Left cardiac atrium (tissue), 4 donors: Measurements from ENCODE around the gene PRR14. TPM values are rescaled to one million over a fixed set of nuclear protein-coding genes. Genes with fewer than 3 reads are reported as not detected.
"Not testable (repeated sequence)": the region's sequence is repeated elsewhere in the genome, so short reads cannot be mapped to it uniquely, and the experiment has no call there.

Experiments
- ATAC-seq, 2 donors: fragments of 200-7000 bp; cut with Tn5 transposase; one replicate each; pipeline ENCODE4 v1.9.1; 2020; ENCODE audit warnings: mild to moderate bottlenecking in 2 of 2, moderate library complexity in 2 of 2
- DNase-seq: peaks from one replicate; pipeline ENCODE4 v3.0.0-alpha.2; 2020
- intact Hi-C, 2 donors: fragments of 100-400 bp; cut with DNase I; formaldehyde crosslinking; loops; one replicate each; pipeline versions ENCODE4 v1.14.1 to v1.15.1; 2022 to 2023
- total RNA-seq, 2 donors: library from RNA; stranded (reverse); fragmentation: NEBNext Ultra II Directional; extraction: Animal tissue kit (Norgen Biotek cat#: 25700); gene quantifications; one replicate each; pipeline ENCODE4 v1.2.1, GENCODE V29; 2021
- donor health status: DM: no; HTN: yes; CAD: no.
- donor health status: DM: no; HTN: yes; CAD: no; lungs with severe emphysema.
- donor health status: DM: yes; HTN: yes; CAD: no.
- donor health status: Dilated cardiomyopathy.

PRR14 gene
- total RNA-seq, 2 donors from 2014 or later = 23.7 to 24.0 TPM

DNA sequence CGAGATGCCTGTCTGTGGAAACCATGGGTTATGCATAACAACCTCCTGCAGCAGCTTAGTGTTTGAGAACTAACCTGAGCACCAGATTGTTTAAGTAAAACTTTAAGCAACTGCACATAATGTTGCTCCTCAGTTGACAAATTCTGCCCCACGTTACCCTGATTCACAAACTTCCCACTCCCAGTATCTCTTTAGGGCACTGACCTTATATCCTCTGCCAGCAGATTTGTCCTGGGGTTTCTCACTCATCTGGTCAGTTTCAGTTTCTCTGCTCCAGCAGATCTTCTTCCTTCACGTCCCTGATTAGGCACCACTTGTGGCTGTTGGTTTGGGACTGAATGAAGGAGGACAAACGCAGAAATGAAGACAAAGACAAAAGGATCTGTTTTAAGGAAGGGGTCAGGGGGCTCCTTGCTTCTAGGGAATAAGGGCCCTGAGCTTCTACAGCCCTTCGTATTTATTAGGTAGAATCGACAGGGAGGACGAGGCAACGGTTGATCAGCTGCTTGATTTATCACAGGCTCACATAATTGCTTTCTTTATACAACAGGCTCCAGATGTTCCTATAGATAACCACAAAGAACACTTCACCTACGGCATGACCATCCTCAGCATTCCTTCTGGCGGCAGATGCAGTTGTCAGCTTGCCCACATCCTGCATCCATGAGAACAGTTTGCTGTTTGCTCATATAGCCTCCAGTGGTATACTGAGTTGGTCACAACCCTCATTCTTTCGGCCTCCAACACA lies 27.1 kb upstream of the PRR14 start:
- ATAC-seq (no peak), DNase-seq (no peak)
- intact Hi-C loops = no loop called here

DNA sequence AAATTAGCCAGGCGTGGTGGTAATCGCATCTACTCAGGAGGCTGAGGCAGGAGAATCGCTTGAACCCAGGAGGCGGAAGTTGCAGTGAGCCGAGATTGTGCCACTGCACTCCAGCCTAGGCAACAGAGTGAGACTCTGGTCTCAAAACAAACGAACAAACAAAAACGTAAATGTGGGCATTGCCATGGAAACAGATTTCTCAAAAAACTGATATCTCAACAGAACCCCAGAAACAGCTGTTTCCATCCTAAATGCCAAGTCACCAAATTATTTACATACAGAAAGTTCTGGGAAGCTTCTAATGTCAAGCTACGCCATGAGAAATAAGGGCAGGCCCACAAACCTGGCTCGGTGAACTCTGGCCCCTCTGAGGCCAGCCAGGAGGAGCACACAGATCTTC lies 24.5 kb upstream of the PRR14 start:
- no peak for ATAC-seq
- intact Hi-C loops = no loop called here
- no peak for DNase-seq

DNA sequence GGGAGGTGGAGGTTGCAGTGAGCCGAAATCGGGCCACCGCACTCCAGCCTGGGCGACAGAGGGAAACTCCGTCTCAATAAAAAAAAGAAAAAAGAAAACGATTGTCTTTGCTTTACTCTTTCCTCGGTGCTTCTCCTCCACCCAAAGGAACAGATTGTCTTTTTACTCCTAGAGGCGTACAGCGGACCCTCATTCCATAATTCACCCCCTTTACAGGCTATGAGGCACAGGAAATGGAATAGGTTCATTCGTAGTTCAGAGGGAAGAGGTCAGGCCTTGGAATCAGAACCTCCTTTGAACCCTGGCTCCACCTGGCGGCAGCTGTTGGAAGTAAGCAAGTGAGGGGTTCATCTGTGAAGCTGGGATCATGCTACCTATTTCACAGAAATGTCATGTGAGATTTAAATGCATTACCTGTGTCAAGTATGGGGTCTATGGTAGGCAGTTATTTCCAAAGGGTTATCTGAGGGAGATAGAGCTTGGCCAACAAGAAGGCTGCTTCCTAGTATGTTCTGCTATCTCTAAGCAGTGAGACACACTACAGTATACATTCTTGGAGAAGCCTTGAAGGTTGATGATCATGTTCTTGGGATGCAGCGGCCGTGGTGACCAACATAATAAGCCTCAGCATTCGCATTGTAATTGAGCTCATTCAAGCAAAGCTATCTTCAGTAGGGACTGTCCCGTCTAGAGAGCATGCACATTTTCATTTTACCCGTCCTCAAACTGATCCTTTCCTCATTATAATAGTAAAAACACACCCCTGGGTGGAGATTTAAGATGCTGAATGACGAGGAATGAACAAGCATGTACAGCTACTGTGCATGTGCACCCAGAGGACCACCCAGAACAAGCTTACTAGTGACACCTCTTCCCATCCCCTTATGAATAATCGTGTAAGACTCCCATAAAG lies 21.9 kb upstream of the PRR14 start:
- DNase-seq (peak; percentile 85), ATAC-seq (peak; percentile 92 to 96)
- intact Hi-C loops = no loop called here

DNA sequence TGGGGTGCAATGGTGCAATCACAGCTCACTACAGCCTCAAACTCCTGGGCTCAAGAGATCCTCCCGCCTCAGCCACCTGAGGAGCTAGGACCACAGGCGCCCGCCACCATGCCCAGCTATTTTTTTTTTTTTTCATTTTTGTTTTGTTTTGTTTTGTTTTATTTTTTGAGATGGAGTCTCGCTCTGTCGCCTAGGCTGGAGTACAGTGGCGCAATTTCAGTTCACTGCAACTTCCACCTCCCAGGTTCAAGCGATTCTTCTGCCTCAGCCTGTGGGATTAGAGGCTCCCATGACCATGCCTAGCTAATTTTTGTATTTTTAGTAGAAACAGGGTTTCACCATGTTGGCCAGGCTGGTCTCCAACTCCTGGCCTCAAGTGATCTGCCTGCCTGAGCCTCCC lies 18.3 kb upstream of the PRR14 start:
- not testable (repeated sequence) for ATAC-seq, DNase-seq
- intact Hi-C loops = loop anchor here in 1 of 2 donors (10.0 kb wide), 1 partner anchor 48 kb away; the partner anchor contains the start of gene ZNF785

DNA sequence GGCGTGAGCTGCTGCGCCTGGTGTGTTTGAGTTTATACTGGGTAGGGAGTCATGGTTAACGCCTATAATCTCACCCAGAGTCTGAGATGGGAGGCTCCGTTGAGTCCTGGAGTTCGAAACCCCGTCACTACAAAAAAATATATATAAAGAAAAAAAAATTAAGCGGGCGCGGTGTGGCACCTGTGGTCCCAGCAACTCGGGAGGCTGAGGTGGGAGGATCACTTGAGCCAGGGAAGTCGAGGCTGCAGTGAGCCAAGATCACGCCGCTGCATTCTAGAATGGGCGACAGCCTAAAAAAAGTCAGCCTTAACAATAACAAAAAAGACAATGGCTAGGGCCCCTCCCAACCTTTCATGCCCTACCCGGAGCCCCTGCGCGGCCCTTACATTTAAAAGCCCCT lies 17.2 kb upstream of the PRR14 start:
- intact Hi-C loops = loop anchor here in 1 of 2 donors (10.0 kb wide), 1 partner anchor 49 kb away; the partner anchor contains the start of gene ZNF785
- DNase-seq (no peak), ATAC-seq (no peak)

DNA sequence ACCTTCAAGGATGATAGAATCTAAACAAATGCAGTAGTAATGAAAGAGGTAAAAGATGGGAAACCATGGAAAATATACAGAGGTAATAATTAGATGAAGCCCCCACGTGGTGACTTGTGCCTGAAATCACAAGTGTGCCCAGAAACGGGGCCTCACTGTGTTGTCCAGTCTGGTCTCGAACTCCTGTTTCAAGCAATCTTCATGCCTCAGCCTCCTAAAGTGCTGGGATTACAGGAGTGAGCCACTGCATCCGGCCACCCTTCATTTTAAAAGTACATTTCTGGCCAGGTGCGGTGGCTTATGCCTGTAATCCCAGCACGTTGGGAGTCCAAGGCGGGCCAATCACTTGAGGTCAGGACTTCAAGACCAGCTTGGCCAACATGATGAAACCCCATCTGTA lies 14.2 kb upstream of the PRR14 start:
- DNase-seq = no peak
- intact Hi-C loops = loop anchor here in 1 of 2 donors (10.0 kb wide), 1 partner anchor 52 kb away; the partner anchor contains the start of gene ZNF785
- no peak for ATAC-seq

DNA sequence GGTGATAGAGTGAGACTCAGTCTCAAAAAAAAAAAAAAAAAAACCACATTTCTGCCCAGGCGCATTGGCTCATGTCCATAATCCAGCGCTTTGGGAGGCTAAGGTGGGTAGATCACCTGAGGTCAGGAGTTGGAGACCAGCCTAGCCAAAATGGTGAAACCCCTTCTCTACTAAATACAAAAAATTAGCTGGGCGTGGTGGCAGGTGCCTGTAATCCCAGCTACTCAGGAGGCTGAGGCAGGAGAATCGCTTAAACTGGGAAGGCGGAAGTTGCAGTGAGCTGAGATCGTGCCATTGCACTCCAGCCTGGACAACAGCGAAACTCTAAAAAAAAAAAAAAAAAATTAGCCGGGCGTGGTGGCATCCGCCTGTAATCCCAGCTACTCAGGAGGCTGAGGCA lies 13.6 kb upstream of the PRR14 start:
- not testable (repeated sequence) for DNase-seq, ATAC-seq
- intact Hi-C loops = loop anchor here in 1 of 2 donors (10.0 kb wide), 1 partner anchor 52 kb away; the partner anchor contains the start of gene ZNF785

DNA sequence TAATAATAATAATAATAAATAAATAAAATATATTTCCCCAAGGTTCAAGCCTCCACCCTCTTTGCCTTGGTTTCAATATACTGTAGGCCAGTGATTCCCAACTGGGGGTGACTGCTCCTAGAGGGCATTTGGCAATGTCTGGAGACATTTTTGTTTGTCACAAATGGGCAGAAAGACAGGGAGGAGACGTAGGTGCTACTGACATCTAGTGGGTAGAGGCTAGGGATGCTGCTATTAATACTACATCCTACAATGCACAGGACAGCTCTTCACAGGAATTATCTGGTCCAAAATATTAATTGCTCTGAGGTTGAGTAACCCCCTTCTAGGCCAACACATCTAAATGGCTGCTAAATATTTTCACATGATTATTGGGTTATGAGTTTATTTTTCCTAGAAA lies 12.8 kb upstream of the PRR14 start:
- no peak for DNase-seq
- intact Hi-C loops = loop anchor here in 1 of 2 donors (10.0 kb wide), 1 partner anchor 53 kb away; the partner anchor contains the start of gene ZNF785
- no peak for ATAC-seq

DNA sequence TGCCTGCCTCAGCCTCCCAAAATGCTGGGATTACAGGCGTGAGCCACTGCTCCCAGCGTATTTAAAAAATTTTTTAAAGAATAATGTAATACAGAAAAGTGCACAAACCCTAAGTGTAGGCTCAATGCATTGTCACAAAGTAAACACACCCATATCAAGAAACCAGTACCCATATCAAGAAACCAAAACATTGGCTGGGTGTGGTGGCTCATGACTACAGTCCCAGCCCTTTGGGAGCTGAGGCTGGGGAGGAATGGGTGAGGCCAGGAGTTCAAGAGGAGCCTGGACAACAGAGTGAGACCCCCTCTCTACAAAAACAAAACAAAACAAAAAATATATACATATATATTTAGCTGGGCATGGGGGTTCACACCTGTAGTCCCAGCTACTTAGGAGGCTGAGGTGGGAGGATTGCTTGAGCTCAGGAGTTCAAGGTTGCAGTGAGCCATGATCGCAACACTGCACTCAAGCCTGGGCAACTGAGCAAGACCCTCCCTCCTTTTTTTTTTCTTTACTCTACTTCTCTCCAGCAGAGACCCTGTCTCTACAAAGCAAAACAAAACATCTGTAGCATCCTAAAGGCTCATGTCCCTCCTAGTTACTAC lies 9.3 kb upstream of the PRR14 start:
- DNase-seq (no peak), ATAC-seq (peak in 1 of 2 donors; percentile 38)
- intact Hi-C loops = no loop called here

DNA sequence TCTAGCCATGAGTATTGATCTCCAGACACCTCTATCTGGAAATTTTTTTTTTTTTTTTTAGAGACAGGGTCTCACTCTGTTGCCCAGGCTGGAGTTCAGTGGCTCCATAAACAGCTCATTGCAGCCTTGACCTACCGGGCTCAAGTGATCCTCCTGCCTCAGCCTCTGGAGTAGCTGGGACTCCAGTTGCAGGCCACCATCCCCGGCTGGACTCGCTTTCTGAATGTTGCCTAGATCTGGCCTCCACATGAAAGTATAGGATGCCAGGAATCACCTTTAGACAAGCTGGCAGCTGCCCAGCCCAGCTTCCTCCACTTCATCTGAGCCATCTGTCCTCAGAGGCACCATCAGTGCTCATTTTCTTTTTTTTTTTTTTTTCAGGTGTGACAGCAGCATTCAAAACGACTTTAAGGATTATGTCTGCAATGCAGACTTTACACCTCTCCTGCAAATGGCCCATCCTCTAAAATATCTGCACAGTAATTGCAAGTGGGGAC lies 6.4 kb upstream of the PRR14 start:
- intact Hi-C loops = no loop called here
- ATAC-seq = no peak
- DNase-seq = no peak

DNA sequence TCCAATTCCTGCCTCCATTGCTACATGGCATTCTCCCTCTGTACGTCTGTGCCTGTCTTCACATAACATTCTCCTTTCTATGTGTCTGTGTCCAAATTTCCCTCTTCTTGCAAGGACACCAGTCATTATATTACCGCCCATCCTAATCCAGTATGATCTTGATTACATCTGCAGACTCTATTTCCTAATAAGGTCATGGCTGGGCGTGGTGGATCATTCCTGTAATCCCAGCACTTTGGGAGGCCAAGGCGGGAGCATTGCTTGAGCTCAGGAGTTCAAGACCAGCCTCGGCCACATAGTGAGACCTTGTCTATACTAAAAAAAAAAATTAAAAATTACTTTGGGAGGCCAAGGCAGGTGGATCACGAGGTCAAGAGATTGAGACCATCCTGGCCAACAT lies 5.0 kb upstream of the PRR14 start:
- ATAC-seq = no peak
- intact Hi-C loops = no loop called here
- no peak for DNase-seq

DNA sequence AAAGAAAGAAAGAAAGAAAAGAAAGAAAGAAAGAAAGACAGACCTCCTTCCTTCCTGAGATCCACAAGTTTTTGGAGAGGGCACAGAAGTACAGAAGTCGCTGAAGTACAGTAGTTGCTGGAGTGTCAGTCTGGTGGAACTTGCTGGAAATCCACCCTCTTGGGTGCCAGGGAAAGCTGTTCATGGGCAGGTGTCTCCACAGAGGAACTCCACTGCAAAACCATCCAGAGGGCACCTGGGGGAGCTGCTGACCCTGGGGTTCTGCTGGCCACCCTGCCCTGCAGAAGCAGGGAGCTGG lies 3.5 kb upstream of the PRR14 start:
- no peak for ATAC-seq
- intact Hi-C loops = no loop called here
- no peak for DNase-seq

DNA sequence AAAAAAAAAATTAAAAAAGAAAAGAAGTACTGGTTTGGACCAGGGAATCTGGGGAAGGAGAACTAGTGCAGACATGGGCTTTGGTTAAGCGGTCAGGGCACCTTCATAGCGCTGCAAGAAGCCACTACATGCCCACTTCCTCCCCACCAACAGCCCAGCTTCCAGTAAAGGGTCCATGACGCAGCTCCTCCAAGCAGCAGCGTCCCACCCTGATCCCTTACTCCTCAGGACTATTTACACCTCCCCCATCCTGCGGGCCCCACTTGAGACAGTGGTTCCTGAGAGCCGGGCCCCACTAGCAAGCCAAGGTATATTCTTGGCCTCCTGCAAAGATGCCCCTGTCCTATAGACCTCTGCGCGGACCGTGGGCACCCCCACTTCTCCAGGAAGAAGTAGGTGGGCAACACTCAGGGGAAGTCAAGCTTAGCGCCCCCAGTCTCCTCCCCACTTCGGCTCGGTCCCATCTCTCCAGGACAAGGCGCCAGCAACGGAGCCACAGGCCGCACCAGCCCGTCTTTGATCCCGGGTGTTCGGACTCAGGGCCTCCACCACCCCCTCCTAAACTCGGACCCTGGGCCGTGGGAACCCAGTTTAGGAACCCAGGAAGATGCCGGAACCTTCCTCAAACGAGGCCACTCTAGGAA lies 913 bp upstream of the PRR14 start:
- intact Hi-C loops = loop anchor here in 1 of 2 donors (10.0 kb wide), 1 partner anchor 555 kb away; the partner anchor contains the start of genes TBX6 and YPEL3
- DNase-seq = peak; percentile 52
- no peak for ATAC-seq

DNA sequence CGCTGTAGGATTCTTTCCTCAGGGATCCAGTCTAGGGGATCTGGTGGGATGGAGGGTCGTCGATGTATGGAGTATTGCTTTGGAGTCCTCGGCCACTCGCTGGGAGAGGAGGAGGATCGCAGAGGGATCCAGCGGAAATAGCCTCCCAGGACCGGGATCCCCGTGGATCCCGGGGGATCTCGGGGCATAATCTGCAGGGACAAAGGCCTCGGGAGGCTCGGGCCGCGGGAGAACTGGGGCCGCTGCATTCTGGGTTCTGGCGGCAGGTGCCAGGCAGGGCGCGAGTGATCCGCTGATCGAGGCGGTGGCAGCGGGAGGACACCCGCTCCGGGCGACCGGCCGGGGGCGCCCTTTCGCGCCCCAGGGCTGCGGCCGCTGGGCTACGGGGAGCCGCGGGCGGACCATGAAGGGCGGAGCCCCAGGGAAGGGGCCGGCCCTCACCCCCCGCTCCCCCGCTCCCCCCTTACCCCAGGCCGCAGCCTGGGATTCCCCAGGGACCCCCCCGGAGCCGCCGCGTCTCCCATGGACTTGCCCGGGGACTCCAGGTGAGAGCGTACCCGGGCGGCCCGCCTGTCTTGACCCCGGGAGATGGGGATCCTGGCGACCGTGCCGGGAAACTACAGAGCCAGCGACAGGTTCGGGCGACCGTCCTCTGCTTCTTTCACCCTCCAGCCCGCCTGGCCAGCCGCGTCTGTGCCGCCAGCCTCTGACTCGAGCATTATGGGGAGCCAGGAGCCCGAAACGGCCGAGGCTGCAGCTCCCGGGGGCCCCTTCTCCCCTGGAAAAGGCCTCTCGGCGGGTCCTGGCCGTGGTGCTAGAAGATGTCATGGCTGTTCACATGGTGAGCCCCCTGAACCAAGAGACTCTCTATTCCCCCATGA lies 604 bp downstream of the PRR14 start:
- ATAC-seq = peak; percentile 71 to 80
- DNase-seq = peak; percentile 76
- intact Hi-C loops = loop anchor here in 1 of 2 donors (10.0 kb wide), 1 partner anchor 557 kb away; the partner anchor contains the start of genes TBX6 and YPEL3

DNA sequence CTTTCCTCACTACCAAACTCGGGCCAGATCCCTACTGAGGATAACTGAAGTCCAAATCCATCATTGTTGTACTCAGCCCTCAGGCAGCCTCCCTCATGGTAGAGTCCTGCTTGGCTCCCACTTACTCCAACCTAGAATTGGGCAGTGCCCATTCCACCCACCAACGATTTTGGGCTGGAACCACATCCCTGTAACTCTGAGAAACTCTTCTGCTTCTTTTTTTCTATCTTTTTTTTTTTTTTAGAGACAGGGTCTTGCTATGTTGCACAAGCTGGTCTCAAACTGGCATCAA lies 1.2 kb downstream of the PRR14 start:
- ATAC-seq = no peak
- intact Hi-C loops = loop anchor here in 1 of 2 donors (10.0 kb wide), 1 partner anchor 557 kb away; the partner anchor contains the start of genes TBX6 and YPEL3
- DNase-seq = no peak

DNA sequence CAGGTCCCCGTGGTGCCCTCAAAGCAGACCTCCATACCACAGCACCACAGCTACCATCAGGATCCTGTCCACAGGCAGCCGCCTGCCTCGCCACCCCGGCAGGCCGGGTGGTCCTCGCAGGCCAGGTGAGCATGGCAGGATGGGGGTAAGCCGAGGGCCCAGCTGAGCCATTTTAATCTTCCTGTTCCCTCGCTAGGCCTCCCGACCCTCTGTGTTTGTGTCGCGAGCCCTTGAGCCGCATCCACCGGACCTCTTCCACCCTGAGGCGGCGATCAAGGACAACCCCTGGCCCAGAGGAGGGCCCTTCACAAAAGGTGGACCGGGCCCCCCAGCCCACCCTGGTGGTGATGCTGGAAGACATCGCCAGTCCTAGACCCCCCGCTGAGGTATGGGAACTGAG lies 2.0 kb downstream of the PRR14 start:
- DNase-seq (no peak), ATAC-seq (no peak)
- intact Hi-C loops = loop anchor here in 1 of 2 donors (10.0 kb wide), 1 partner anchor 558 kb away; the partner anchor contains the start of genes TBX6 and YPEL3

DNA sequence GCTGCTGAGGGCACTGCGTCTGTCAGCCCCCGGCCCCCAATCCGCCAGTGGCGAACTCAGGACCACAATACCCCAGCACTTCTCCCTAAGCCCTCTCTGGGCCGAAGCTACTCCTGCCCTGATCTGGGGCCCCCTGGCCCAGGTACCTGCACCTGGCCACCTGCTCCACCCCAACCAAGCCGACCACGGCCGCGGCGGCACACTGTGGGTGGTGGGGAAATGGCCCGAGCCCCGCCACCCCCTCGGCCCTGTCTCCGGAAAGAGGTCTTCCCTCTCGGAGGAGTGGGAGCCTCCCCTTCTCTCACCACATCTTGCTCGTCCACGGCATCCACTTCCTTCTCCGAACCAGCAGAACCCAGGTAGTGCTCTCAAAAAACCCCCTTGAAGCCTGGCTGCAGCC lies 4.1 kb downstream of the PRR14 start:
- ATAC-seq (no peak), DNase-seq (no peak)
- intact Hi-C loops = loop anchor here in 1 of 2 donors (10.0 kb wide), 1 partner anchor 560 kb away; the partner anchor contains the start of genes TBX6 and YPEL3
